Skin of body (tissue), 2 donors: ENCODE measurements around the gene COQ8B. TPM values are rescaled to one million over a fixed set of nuclear protein-coding genes. Genes with fewer than 3 reads are reported as not detected.
"Not testable (repeated sequence)": the region's sequence is repeated elsewhere in the genome, so short reads cannot be mapped to it uniquely, and the experiment has no call there.

Experiments used
- DNase-seq: peaks from one replicate; lab custom pipeline; 2025; lab: John Stamatoyannopoulos, UW
- total RNA-seq: library from RNA; depleted of rRNA; stranded (reverse); fragments of >200 nt; gene quantifications from one replicate; pipeline ENCODE4 v1.2.3, GENCODE V29; 2014

The COQ8B gene
- total RNA-seq, result 18.6 TPM

DNA sequence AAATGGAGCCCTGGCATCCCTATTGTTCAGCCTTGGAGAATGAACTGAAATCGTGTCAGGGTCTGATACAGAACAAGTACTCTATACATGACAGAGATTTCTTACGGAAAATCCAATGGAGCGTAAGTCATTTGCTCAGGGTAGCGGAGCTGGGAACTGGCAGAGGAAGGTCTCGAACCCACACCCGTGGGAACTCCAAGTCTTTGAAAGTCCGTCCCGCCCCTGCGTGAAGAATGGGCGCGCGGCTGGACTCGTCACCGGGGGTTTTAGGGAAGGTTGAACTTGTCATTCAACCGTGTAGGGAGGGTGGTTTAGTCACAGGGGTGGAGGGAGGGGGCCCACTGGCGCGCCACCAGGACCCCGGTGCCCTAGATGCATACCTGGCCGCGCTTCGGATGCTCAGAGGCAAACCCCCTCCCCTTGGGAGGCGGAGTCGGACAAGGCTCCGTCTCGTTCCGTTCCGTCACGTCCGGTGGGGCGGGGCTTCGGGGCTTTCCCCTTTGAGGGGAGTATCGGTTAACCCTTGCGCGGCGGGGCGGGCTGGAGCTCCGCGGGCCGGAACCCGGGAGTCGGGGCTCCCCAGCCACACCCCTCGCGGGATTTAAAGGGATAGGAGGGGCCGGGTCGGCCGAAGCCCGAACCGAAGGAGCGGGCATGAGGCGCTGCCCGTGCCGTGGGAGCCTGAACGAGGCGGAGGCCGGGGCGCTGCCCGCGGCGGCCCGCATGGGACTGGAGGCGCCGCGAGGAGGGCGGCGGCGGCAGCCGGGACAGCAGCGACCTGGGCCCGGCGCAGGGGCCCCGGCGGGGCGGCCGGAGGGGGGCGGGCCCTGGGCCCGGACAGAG lies at the start of gene COQ8B, which contains the start of gene ITPKC:
Gene COQ8B (minus strand): TSS at position 405 of the 843 bp plus-strand sequence. CDS start 2,254 bp downstream, outside the sequence.
Gene ITPKC (plus strand): TSS at position 631 of the 843 bp plus-strand sequence. CDS start 24 bp downstream, at position 655.
- DNase-seq, result peak; percentile 97

DNA sequence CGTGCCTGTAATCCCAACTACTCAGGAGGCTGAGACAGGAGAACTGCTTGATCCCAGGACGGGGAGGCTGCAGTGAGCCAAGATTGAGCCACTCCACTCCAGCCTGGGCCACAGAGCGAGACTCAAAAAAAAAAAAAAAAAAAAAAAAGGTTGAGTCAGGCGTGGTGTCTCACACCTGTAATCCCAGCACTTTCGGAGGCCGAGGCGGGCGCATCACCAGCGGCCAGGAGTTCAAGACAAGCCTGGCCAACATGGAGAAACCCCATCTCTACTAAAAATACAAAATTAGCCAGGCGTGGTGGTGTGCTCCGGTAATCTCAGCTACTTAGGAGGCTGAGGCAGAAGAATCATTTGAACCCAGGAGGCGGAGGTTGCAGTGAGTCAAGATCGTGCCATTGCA lies 49.7 kb upstream of the COQ8B start:
- DNase-seq, result not testable (repeated sequence)

DNA sequence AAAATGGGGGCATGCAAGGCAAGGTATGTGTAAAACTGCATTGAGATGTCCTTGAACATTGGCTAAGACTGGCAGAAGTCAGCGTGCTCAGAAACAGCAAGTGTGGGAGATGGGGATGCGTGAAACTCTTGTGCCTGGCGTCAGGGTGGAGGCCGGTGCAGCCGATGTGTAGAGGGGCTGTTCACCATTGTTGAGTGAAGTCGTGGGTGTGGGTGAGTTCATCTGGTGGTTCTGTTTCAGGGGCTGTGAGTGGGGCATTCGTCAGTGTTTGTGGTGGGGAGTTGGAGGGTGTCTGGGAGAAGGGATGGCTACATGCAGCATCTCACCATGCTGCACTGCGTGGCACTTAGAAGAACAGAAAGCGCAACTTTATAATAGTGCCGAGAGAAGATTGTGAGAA lies 47.3 kb upstream of the COQ8B start:
- no peak for DNase-seq

DNA sequence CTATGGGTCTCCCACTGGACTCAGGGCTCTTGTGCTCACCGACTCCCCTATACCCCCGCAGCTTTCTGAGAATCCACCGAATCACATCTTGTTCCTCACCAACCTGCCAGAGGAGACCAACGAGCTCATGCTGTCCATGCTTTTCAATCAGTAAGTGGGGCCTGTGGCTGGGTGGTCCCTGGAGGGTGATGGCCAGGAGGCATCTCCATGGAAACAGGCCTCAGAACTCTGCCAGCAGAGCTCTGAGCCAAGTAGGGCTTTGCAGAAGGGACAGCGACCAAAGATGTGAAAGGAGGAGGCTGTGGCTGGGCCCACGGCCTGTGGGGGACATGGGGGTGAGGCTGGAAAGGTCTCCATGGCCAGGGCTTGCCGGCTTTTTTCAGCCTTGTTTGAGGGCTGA lies 46.8 kb upstream of the COQ8B start:
- no peak for DNase-seq

DNA sequence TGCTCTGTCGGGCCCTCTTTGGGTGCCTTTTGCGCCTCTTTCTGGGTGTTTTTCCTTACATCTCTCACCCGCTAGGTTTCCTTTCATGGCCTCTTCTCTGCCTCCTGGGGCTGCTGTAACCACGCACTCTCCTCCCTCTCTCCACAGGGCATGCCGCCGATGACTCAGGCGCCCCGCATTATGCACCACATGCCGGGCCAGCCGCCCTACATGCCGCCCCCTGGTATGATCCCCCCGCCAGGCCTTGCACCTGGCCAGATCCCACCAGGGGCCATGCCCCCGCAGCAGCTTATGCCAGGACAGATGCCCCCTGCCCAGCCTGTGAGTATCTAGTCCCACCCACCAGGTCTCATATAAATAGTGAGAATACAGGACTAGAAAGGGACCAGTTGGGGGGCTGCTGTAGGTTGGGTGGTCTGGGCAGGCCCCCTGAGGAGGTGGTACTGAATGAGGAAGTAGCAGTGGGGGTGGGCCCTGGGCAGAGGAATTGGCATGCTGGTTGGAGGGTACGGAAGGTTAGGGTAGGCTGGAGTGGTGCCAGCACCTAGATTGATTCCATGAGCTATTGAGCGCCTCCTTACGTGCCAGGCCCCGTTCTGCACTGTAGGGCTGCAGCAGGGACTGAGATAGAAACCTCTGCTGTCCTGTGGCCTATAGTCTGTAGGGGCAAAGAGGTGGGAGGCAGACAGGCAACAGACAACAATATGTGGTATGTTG lies 46.2 kb upstream of the COQ8B start:
- DNase-seq, result no peak

DNA sequence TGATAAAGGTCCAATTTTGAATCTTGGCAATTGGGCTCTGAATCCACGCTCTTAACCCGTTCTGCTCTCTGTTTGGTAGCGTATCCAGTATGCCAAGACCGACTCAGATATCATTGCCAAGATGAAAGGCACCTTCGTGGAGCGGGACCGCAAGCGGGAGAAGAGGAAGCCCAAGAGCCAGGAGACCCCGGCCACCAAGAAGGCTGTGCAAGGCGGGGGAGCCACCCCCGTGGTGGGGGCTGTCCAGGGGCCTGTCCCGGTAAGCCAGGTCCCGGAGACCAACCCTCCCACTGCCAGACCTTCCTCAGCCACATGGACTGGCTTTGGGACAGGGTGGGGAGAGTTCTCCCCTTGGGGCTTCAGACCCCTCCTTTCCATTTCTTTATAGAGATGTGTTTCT lies 42.7 kb upstream of the COQ8B start:
- no peak for DNase-seq

DNA sequence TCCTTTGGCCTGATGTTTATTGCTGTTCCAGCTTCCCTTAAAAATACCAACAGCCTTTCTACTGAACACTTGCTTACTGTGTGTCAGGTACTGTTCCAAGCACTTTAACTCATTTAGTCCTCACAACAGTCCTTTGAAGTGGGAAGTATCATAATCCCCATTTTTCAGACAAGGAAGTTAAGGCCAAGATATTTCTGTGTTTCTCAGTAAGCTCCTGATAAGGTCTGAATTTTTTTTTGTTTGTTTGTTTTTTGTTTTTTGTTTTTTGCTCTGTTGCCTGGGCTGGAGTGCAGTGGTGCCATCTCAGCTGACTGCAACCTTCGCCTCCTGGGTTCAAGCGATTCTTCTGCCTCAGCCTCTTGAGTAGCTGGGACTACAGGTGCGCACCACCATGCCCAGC lies 41.8 kb upstream of the COQ8B start:
- DNase-seq, result no peak

DNA sequence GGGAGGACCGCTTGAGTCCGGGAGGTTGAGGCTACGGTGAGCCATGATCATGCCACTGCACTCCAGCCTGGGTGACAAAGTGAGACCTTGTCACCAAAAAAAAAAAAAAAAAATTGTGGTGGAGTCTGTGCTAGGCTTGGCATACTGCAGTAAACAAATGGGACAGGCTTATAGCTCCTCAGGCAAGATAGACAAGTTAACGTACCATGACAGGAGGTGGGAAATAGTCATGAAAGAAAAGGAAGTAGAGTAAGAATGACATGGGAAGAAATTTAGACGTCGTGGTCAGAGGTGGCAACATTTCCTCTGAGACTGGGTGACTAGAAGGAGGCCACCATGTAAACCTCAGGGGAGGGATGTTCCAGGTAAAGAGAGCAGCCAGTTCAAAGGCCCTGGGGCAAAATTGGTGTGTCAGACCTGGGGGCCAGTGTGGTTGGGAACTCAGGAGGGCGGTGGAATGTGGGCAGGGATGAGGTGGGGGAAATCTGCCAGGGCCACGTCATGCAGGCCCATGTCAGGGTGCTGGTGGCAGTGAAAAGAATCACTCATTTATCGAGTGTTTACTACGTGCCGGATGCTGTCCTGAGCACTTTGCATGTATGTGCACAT lies 39.9 kb upstream of the COQ8B start:
- DNase-seq, result no peak

DNA sequence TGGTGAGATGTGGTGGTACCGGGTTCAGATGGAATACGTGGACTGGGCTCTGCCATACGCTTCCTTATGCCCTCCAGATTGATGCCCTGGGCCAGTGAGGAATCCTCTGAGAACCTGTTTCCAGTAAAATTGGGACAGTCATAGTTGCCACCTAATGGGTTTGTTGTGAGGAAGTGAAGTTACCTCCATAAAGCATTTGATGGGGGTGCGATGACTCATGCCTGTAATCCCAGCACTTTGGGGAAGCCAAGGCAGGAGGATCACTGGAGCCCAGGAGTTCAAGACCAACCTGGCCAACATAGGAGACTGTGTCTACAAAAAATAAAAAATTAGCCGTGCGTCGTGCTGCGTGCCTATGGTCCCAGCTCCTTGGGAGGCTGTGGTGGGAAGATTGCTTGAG lies 39.1 kb upstream of the COQ8B start:
- DNase-seq, result no peak

DNA sequence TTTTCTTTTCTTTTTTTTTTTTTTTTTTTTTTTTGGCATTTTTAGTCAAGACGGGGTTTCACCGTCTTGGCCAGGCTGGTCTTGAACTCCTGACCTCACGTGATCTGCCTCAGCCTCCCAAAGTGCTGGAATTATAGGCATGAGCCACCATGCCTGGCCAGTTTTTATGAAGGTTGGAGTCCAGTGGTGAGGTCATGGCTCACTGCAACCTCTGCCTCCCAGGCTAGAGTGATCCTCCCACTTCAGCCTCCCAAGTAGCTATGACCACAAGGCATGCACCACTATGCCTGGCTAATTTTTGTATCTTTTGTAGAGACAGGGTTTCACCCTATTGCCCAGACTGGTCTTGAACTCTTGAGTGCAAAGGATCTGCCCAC lies 38.5 kb upstream of the COQ8B start:
- DNase-seq, result no peak

DNA sequence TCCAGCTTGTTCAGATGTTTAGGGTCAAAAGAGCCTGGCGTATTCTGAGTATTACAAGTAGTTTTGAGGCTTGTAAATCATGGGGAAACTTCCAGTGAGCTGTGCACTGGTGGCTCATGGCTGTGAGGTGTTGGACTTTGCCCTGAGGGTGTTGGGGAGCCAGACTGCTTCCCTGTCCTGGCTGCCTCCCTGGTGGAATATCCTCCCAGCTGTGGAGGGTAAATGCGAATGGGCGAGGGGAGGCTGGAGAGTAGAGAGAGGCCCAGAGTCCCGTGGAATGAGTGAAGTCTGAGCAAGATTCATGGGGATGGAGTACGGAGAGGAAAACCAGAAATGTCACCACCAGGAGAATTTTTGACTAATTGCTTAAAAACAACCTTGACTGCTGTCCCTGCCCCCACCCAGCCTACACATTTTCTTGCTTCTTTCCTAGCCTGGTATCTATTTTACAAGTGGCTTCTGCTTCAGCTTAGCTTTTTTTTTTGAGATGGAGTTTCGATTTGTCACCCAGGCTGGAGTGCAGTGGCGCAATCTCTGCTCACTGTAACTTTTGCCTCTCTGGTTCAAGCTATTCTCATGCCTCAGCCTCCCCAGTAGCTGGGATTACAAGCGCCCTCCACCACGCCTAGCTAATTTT lies 38.0 kb upstream of the COQ8B start:
- no peak for DNase-seq

DNA sequence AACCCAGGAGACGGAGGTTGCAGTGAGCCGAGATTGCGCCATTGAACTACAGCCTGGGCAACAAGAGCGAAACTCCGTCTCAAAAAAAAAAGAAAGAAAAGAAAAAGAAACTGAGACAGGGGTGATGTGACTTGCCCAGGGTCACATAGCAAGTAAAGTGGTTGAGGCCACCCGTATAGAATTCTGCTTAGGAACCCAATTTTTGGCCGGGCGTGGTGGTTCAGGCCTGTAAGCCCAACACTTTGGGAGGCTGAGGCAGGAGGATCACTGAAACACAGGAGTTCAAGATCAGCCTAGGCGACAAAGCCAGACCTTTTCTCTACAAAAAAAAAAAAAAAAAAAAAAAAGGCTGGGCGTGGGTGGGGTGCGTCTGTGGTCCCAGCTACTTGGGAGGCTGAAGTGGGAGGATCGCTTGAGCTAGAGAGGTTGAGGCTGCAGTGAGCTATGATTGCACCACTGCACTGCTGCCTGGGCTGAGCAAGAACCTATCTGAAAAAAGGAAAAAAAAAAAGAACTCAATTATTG lies 35.6 kb upstream of the COQ8B start:
- no peak for DNase-seq

DNA sequence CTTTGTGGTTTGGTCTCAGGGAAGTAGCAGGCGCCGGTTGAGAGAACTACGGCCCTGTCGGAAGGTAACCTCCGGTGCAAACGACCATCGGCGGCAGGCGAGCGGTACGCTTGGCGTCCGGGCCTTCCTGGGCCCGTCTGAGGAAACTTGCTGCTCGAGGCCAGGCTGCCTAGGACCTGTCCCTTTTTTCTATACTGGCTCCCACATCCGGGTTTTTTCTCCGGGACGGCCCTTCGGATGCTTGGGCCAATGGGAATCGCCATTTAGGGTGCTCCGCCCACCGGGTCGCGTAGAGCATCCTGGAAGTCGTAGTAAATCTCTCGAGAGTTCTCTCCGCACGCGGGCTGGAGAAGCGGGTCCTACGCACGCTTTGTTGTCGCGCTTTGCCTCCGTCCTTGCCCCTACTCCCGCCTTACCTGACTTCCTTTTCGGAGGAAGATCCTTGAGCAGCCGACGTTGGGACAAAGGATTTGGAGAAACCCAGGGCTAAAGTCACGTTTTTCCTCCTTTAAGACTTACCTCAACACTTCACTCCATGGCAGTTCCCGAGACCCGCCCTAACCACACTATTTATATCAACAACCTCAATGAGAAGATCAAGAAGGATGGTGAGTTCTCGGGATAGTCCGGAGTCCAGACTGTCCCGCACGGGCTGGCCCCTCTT lies 34.3 kb upstream of the COQ8B start, which contains the start of gene SNRPA:
Gene SNRPA (plus strand): TSS at position 330 of the 664 bp plus-strand sequence. CDS start 206 bp downstream, at position 536.
- peak; percentile 97 for DNase-seq

DNA sequence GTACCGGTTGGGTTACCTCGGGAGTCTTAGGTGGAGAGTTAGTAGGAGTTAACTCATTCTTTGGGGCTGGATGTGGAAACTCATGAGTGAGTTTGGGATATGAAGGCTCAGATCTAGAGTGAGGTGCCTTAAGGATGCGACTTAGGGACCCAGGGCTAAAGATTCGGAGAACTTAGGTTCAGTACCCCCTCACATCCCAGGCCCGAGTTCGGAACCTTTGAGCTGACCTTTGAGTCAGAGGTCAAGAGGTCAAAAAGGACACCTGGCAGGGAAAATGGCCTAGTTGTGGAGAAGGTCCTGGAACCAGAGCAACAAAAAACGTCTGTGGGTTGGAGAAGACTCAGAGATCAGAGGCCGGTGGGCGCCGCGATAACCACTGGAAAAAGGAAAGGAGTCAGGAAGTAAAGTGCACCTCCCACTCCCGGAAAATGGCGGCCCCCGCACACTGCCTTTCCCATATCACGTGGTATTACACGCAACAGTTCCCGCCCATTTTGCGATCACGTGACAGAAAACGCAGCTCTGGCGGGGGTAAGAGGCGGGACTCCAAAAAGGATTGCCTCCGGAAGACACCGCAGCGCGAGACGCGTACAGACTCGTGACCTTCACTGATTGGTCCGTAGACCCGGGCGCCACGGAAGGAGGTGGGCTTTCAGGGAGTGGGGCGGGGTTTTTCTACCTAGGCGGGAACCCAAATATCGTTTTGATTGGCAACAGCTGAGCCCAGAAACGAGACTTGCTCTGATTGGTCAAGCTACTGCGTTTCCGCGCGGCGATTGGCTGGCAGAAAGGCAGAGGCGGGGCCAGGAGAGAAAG lies 33.6 kb upstream of the COQ8B start, which contains the start of gene ACTMAP:
Gene ACTMAP (minus strand): TSS at position 420 of the 816 bp plus-strand sequence. CDS start 674 bp downstream, outside the sequence.
- peak; percentile 100 for DNase-seq

DNA sequence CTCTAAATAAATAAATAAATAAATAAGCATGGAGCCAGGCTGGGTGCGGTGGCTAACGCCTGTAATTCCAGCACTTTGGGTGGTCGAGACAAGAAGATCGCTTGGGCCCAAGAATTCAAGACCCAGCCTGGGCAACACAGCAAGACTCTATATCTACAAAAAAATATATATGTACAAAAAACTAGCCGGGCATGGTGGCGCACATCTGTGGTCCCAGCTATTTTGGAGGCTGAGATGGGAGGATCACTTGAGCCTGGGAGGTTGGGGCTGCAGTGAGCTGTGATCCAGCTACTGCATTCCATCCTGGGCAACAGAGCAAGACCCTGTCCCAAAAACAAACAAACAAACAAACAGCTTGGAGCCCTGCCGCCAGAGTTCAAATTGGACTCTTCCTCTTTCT lies 30.9 kb upstream of the COQ8B start:
- no peak for DNase-seq

DNA sequence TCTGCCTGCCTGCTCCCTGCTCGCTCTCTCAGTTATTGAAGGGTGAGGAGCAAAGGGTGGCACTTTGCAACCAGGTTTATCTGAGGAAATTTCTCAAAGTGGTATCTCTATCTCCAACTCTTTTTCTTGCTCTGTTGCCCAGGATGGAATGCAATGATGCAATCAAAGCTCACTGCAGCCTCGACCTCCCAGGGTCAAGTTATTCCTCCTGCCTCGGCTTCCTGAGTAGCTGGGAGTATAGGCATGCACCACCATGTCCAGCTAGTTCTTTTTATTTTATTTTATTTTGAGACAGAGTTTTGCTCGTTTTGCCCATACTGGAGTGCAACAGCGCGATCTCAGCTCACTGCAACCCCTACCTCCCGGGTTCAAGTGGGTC lies 28.7 kb upstream of the COQ8B start:
- DNase-seq, result no peak

DNA sequence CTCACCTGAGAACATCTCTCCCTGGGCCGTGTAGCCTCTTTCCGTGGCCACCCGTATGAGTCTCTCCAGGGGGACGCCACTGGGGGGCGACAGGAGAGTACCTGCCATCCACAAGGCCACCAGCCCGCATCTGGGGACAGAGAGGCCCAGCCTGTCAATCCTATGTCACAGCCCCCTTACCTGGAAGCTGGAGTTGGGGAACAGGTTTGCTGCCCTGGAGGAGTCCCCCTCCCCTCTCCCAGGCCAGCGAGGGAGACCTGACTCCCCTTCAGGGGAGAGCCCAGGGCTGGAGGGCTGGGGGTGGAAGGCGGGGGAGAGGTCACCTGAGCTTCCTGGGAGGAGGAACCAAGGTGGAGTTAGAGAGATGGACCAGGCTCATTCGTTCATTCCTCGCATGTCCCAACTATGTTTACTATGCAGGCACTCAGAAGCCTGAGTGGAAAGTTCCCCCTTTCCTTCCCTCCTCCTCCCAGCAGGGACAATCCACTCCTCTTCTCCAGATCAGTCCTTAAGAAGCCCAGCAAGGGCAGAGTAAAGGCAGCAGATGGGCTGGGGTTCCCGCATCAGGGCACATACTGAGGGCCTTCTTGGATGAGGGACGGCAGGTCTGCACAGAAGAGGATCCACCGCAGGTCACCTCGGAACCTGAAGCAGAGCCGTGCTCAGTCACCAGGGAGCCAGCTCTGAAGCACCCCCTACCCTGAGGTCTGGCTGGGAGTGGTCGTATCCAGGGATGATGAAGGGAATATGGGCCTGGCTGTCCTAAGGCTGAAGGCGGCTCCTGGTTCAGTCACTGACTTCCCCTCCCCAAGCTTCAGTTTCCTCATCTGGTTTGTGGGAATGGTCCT lies 28.1 kb upstream of the COQ8B start:
- DNase-seq, result no peak

DNA sequence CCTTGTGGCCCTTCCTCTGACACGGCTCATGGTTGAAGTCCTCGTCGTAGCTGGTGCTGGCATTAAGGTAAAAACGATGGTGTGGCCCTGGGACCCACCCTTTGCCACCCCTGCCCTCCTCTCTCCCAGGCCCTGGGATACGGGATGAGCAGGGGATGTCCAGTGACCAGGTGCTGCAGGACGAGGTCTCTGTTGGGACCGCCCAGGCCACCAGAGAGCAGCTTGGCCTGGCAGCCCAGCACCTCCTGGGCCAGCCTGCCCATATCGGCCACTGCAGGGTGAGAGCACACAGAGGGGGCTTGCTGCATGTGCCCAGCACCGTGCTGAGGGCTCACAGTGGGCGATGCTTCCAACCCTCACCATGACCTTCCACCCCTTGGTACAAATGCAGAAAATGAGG lies 27.2 kb upstream of the COQ8B start:
- no peak for DNase-seq

DNA sequence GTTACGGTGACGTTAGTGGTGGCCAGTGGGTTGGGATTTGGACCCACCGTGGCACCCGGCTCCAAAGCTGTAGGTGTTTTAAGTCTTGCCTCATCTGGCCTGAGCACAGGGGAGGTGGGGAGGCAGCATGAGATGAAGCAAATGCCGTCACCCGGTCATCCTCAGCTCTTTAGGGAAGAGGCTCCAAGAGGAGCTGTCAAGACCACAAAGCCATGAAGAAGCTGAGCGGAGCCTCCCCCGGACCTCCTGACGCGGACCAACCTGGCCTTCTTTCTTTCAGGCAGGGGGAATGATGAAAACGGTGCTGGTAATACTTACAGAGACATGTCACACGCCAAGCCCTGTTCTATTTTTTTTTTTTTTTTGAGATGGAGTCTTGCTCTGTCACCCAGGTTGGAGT lies 26.2 kb upstream of the COQ8B start:
- no peak for DNase-seq
